LoVo (cell line): ENCODE results near the gene ALPK3.

Experiments
- DNase-seq: peaks from one replicate; pipeline ENCODE4 v3.0.0-alpha.2; 2016; ENCODE audit warnings: low spot score

Gene ALPK3

DNA sequence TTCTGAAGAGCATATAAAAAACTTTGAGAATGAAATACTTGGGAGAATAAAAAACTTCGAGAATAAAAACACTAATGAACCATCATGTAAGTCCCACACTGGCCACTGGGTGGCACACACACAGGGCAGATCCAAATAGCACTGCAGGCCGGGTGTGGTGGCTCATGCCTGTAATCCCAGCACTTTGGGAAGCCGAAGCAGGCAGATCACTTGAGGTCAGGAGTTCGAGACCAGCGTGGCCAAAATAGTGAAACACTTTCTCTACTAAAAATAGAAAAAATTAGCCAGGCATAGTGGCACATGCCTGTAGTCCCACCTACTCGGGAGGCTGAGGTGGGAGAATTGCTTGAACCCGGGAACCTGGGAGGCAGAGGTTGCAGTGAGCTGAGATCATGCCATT, 28.5 kb downstream of the ALPK3 start:
- peak; percentile 78 for DNase-seq

DNA sequence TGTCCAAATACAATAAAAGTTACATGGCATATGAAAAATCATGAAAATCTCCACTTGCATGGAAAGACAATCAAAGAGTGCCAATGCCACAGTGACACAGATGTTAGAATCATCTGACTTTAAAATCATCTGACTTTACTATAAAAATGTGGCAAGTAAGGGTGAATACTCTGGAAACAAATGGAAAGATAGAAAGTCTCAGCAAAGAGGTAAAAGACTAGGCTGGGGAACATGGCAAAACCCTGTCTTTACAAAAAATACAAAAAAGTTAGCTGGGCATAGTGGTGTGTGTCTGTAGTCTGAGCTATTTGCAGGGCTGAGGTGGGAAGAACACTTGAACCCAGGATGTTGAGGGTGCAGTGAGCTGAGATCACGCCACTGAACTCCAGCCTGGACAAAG, 29.1 kb downstream of the ALPK3 start:
- DNase-seq, result no peak

DNA sequence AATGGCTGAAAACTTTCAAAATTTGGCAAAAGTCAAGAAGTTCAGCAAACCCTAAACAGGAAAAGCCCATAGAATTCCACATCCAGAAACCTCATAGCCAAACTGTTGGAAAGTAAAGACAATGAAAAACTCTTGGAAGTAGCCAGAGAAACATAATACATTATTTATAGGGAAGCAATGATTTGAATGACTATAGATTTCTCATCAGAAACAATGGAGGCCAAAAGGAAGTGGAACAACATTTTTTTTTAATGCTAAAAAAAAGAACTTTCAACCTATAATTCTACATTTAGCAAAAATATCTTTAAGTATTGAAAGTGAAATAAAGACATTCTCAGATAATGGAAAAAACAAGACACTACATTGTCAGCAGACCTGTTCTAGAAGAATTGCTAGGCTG, 30.2 kb downstream of the ALPK3 start:
- no peak for DNase-seq

DNA sequence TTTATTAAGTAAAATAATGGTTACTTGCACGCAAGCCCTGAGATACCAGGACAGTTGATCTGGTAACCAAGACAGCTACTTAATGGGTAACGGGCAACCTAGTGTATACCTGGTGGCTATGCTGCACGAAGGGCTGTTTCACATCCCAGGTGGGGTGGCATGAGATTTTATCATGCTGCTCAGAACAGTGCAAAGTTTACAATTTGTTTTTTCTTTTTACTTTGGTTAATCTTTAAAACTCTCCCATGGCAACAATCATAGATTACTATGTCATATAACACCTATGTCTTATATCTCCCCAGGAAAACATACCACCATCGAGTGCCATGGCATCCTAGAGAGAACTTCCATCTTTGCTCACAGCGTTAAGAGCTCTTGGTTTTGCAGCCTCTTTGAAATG, 35.1 kb downstream of the ALPK3 start:
- DNase-seq, result no peak

DNA sequence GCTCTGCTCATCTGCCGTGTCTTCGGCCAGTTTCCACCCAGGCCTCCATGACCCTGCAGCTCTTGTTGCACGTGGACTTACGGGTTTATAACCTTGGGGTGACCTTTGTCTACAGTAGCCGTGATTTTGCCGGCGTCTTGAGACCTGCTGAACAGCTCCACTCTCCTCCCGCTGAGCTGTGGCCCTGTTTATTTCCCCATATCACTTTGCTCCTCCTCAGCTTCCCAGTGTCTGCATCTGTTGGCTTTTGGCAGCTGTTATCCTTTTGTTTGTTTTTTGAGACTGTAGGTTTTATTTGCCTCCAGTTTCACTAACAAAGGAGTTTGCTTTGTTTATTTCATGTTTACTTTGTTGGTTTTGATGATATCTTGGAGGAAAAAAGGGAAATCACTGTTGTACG, 38.0 kb downstream of the ALPK3 start:
- DNase-seq, result no peak

DNA sequence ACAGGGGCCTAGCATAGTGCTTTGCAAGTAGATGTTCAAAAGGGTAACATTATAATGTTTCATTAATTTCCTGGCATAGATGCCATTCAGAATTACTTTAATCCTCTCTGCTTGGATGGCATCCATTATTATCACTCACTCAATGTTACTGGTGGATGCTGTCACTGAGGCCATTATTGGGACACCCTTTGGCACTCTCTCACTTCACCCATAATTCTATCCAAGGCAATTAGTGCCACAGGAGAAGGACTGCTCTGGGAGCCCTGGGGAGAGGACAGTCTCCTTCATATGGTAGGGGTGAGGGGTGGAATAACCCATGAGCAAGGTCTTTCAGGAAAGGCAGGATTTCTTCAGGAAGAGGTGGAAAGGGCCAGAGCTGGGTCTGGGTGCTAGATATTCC, 38.6 kb downstream of the ALPK3 start:
- no peak for DNase-seq

DNA sequence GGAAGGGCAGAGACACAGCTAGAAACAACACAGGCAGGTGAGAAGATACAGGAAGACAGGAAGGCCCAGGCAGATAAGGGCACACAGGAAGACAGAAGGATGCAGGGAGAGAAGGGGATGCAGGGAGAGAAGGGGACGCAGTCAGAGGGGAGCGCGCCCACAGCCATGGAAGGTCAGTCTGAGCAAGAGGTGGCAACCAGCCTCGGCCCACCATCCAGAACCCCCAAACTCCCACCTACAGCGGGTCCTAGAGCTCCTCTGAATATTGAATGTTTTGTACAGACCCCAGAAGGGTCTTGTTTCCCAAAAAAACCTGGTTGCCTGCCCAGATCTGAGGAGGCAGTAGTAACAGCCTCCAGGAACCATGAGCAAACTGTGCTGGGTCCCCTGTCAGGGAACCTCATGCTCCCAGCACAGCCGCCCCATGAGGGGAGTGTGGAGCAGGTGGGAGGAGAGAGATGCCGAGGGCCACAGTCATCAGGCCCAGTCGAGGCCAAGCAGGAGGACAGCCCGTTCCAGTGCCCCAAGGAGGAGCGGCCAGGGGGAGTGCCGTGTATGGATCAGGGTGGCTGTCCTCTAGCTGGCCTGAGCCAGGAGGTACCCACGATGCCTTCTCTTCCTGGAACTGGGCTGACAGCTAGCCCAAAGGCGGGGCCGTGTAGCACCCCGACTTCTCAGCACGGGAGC, 39.7 kb downstream of the ALPK3 start:
- no peak for DNase-seq

DNA sequence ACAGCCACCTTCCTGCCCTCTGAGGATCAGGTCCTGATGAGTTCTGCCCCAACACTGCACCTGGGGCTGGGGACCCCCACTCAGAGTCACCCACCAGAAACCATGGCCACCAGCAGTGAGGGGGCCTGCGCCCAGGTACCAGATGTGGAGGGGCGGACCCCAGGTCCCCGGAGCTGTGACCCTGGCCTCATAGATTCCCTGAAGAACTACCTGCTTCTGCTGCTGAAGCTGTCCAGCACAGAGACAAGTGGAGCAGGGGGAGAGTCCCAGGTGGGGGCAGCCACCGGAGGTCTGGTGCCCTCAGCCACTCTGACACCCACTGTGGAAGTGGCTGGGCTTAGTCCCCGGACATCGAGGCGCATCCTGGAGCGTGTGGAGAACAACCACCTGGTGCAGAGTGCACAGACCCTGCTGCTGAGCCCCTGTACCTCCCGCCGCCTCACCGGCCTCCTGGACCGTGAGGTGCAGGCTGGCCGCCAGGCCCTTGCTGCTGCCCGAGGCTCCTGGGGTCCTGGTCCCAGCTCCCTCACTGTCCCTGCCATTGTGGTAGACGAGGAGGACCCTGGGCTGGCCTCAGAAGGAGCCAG, 40.4 kb downstream of the ALPK3 start:
- no peak for DNase-seq

DNA sequence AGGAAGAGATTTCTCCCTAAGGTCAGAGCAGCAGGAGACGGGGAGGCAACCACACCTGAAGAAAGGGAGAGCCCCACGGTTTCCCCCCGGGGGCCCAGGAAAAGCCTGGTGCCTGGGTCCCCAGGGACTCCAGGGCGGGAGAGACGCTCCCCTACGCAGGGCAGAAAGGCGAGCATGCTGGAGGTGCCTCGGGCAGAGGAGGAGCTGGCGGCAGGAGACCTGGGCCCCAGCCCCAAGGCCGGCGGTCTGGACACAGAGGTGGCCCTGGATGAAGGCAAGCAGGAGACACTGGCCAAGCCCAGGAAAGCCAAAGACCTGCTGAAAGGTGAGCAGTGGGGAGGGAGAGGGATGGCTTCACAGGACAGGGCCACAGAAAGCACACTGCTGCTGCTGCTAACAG, 41.1 kb downstream of the ALPK3 start:
- no peak for DNase-seq

DNA sequence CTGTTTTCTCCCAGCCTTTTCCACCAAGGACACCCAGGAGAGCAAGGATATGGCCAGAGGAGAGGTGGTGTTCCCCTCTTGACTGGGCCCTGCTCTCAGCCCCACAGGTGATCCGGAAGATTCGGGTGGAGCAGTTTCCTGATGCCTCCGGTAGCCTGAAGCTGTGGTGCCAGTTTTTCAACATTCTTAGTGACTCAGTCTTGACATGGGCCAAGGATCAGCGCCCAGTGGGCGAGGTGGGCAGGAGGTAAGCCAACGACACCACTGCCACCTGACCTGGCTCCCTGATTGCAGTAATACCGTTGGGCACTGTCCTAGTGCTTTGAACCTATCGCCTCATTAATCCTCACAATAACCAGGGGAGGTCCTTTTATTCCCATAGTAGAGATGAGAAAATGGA, 42.0 kb downstream of the ALPK3 start:
- DNase-seq, result peak; percentile 88

DNA sequence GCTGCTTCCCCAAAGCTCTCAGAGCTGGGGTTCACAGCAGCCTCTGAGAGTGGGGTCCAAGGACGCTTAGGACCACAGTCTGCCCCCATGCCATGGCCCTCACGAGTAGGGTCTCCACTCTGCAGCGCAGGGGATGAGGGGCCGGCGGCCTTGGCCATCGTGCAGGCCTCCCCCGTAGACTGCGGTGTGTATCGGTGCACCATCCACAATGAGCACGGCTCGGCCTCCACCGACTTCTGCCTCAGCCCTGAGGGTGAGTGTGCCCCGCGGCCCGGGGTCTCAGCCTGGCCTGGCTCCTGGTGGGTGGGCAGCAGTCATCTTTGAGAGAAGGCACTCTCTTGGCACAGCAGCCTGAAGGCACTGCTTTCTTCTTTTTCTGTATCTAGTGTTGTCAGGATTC, 42.5 kb downstream of the ALPK3 start:
- DNase-seq, result no peak

DNA sequence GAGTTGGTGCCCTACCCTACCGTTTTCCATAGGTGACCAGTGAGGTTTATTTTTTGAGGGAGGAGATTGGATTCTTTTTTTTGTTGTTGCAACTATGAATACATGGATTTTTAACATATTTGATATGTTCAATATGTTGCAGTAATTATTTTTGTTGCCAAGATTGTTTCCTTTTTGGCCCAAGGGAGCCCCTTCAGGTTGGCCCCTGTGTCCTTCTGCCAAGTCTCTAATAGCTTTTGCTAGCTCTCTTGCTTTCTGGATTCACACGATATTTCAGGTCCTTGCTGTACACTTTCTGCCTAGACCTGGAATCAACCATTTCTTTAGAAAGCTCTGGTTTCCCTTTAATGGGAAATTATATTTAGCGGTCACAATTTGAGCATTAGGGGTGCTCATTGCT, 44.6 kb downstream of the ALPK3 start:
- no peak for DNase-seq

DNA sequence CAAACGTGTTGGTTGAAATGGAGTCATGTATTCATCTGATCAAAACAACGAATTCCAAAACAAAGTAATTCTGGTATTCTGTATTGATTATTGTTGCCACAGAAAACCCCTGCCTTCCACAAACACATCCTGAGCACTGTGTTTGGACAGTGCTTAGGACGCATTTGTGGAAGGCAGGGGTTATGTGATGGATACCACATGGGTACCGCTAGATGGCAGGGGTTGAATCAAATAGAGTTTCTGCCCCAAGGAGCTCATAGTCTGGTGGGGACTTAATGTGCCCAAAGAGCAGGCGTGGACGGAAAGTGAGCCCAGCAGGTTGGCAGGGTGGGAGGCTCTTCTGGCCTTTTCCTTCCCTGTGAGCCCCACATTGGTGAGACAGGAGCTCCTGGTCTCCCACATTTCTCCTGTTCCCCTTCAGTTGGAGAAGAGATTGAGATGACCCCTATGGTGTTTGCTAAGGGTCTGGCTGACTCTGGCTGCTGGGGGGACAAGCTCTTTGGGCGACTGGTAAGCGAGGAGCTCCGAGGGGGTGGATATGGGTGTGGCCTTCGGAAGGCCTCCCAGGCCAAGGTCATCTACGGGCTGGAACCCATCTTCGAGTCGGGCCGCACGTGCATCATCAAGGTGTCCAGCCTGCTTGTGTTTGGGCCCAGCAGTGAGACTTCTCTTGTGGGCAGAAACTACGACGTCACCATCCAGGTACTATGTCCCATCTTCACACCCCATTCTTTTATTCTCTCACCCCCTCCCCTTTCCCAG, 45.2 kb downstream of the ALPK3 start:
- DNase-seq, result no peak

DNA sequence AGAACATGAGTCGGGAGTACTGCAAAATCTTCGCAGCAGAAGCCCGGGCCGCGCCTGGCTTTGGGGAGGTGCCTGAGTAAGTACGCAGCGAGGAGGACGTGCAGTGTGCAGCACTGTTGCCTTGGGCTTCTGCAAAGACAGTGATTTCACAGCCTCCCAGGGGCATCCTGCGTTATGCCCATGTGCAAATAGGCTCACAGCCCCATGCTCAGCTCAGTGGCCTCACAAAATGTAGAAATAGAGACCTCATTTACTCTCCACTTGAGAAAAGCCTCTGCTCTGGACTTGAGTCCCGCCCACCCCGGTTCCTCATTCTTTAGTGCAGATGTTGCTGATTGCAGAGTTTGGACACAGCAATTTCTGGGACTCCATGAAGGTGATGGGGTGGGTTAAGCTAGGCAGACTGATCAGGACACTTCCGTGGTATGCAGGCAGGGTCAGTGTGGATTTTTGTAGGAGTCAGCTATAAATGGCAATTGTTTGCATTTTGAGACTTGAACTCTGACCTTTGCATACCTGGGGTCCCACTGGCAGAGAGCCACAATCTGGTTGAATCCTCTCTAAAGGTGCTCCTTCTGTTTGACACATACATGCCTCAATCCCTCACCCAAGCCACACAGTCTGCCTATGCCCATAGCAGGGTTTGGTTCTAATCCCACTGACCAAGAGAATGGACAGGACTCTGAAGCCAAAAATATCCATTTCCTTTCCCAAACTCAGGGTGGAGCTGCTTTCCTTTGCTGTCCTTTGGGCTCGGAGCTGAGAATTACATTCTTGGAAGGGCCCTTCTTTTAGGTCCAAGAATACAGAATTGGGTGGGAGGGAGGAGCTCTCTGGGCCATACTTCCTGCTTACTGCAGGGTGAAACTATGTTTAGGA, 46.6 kb downstream of the ALPK3 start:
- no peak for DNase-seq

DNA sequence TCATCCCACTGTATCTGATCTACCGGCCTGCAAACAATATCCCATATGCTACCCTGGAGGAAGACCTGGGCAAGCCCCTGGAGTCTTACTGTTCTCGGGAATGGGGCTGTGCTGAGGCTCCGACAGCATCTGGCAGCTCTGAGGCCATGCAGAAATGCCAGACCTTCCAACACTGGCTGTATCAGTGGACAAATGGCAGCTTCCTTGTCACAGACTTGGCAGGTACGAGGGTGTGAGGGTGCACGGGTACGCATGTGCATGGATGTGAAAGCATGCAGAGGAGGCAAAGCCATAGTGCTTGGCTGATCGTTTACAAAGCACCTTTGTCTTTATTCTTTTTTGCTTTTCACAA, 47.3 kb downstream of the ALPK3 start:
- DNase-seq, result no peak

DNA sequence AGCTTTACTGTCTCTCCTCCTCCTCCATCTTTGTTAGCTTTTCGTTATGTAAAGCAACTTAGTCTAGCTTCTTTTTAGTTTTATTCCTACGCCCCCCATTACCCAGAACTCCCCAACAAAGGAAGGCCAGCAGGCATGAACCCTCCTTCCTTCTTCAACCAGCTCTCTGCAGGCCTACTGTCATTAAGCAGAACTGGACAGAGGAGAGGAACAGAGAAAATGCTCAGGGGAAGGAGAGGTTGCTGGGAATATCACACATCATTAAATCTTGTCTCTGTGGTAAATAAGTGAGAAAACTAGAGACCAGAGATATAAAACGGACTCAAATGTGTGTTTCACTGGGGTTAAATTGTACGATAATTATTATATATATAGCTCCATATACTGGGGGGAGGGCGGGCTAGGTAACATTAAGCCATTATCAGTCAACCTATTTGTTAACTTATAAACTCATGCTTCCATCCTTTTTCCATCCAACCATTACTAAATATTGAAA, 48.0 kb downstream of the ALPK3 start:
- DNase-seq, result no peak

DNA sequence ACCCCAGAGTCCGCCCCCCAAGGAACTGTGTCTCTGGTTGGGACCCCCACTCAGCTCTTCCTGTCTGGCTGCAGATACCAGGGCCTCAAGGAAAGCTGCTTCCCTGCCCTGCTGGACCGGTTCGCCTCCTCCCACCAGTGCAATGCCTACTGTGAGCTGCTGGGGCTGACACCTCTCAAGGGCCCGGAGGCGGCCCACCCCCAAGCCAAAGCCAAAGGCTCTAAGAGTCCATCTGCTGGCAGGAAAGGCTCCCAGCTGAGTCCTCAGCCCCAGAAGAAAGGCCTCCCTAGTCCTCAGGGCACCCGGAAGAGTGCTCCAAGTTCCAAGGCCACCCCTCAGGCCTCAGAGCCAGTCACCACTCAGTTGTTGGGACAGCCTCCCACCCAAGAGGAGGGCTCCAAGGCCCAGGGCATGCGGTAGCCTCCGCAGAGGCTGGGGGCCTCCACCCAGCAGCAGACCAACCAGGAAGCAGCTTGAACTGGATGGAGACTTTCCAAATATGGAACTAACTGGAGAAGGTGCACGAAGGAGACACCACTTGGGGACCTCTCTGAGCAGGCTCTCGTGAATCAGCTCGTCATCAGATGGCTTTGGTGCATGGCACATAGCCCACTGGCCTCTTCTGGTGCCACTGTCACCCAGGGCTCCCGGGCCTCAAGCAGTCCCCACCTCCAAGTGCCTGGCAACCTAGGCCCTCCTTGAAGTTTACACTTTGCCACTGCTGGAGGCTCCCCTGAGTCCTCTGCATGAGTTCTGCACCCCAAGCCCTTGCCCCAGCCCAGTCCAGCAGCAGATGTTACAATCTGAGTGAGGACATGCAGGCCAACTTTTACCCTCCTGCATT, 51.1 kb downstream of the ALPK3 start:
- no peak for DNase-seq

DNA sequence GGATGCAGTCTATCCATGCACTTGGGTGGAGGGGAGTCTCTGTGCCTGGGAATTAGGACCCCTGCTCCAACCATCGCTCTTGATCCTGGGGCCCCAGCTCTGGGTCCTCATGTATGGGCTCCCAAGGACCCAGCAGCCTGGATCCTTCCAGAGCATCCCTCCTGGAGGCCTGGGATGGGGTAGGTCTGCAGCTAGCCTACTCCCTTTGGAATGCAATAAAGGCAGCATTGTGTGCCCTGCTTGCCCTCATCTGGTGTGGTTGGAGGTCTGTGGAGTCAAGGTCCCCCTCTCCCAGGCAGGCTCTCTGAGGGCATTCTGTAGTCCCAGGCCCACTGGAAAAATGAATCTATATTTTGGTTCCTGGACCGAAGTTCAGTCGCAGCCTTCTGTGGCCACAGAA, 52.4 kb downstream of the ALPK3 start:
- no peak for DNase-seq

DNA sequence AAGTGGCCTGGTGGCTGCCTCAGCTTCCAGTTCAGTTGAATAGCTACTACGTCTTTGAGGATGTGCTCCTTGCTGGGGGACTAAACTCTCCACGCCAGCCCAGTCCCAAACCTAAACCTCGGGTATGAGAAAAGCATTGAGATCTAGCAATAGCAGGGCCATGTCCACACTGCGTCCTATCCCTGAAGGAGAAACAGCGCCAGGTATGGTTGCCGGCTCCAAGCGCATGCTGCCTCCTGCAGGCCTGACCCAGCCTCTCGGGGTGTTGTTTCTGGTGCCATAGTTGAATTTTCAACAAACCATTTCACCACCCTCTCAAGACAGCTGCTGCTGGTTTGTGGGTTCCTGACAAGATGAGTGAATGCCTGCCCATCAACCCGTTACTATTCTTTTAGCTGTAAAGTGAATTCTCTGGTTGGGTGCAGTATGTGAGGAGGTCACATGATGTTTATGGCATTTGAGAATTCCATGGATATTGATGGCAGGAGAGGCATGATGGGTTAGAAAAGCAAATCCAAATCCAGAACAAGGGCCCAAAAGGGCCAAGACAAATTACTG, 54.4 kb downstream of the ALPK3 start:
- DNase-seq, result no peak

DNA sequence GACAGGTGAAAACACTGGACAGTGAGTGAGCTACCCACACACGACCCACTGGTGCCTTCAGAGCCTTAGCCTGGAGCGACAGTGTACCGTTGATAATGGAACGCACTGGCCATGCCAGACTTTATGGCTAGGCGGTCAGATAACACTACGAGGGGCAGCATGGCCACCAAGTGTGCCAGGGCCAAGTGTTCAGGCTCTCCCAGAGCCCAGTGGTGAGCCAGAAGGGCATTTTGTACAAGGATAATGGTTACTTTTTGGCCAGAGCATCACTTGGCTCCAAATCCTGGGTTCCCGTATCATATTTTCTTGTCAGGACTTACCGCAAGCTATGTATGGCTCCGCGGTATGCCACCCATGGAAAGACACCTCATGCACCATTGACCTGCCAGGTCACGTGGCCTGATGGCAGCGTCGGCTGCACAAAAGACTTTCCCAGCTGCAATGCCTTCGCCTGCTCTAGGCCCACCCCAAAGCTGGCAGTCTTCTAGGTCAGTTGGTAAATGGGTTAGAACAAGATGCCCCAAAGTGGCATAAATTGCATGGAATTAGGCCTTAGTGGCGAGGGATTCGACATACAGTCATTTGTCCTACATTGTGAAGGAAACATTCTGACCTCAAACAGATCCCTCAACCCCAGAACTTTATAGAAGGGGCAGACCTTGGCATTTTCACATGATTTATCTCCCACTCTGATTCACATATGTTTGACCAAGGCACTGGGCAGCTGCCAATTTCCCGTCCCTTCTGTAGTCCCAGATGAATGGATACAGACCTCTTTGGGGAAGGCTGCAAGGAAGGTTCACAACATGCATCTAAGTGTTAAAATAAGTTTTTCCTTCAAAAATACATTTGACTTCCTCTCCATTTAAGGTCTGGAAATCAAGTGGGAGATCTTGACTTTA, 55.1 kb downstream of the ALPK3 start:
- DNase-seq, result no peak
